Gastroesophageal sphincter (tissue), 4 donors: ENCODE measurements around the gene BRWD1. TPM values are rescaled to one million over a fixed set of nuclear protein-coding genes. Genes with fewer than 3 reads are reported as not detected.

Experiments
- ATAC-seq: fragments of 150-250 bp; one replicate; pipeline ENCODE4 v1.9.1; 2016; ENCODE audit warnings: mild to moderate bottlenecking, moderate library complexity
- H3K27ac ChIP-seq, 4 donors: fragments of 200-600 bp; sonication (generic) in 3 of 4; 1 replicate in 3 of 4; 2 replicates in 1 of 4; pipeline ENCODE4 v1.5.1; 2016 to 2019
- H3K27me3 ChIP-seq: fragments of 200-600 bp; sonication (generic); one replicate; pipeline ENCODE4 v1.5.1; 2019
- H3K36me3 ChIP-seq, 2 donors: fragments of 200-600 bp; sonication (generic); one replicate each; pipeline ENCODE4 v1.5.1; 2019; ENCODE audit warnings: control low read depth in 1 of 2
- H3K4me1 ChIP-seq, 3 donors: fragments of 200-600 bp; sonication (generic); 1 replicate in 2 of 3; 2 replicates in 1 of 3; pipeline ENCODE4 v1.5.1; 2016 to 2019; ENCODE audit warnings: control low read depth in 2 of 3
- H3K4me3 ChIP-seq, 2 donors: fragments of 200-600 bp; sonication (generic); one replicate each; pipeline ENCODE4 v1.5.1; 2019; ENCODE audit warnings: mild to moderate bottlenecking in 1 of 2, moderate library complexity in 1 of 2
- H3K9me3 ChIP-seq, 3 donors: fragments of 200-600 bp; sonication (generic); one replicate each; pipeline ENCODE4 v1.5.1; 2017 to 2019; ENCODE audit warnings: control low read depth in 2 of 3
- CTCF ChIP-seq, 4 experiments: fragments of 200-600 bp in 2 of 4; fragments of 450-650 bp in 2 of 4; sonication (generic) in 1 of 4; IDR thresholded peaks; one replicate each; pipeline ENCODE4 v1.5.1; 2017 to 2019; ENCODE audit warnings: antibody characterized with exemption in 4 of 4, mild to moderate bottlenecking in 2 of 4, moderate library complexity in 2 of 4
- EP300 ChIP-seq: sonication (generic); formaldehyde crosslinking; IDR thresholded peaks from one replicate; pipeline ENCODE4 v1.6.1; 2017; ENCODE audit warnings: antibody characterized with exemption, mild to moderate bottlenecking
- POLR2A ChIP-seq, 2 donors: fragments of 450-650 bp; IDR thresholded peaks; one replicate each; pipeline ENCODE4 v1.6.1; 2017; ENCODE audit warnings: antibody characterized with exemption in 2 of 2, mild to moderate bottlenecking in 2 of 2, moderate library complexity in 1 of 2
- POLR2AphosphoS5 ChIP-seq: sonication (generic); formaldehyde crosslinking; IDR thresholded peaks from one replicate; pipeline ENCODE4 v1.6.1; 2017; ENCODE audit warnings: antibody characterized with exemption
- WGBS, 2 donors: methylation state at CpG; one replicate each; pipeline ENCODE4 v1.1.5; 2018; ENCODE audit warnings: low coverage in 1 of 2; 5-methylcytosine and 5-hydroxymethylcytosine counted together
- total RNA-seq, 4 donors: library from RNA; depleted of rRNA; stranded (reverse); fragments of >200 nt; gene quantifications; one replicate each; pipeline ENCODE4 v1.1.0, GENCODE V29; 2016

BRWD1 gene
- total RNA-seq, 4 donors from 2014 or later: 60.0 to 132 (median 71.2) TPM

DNA sequence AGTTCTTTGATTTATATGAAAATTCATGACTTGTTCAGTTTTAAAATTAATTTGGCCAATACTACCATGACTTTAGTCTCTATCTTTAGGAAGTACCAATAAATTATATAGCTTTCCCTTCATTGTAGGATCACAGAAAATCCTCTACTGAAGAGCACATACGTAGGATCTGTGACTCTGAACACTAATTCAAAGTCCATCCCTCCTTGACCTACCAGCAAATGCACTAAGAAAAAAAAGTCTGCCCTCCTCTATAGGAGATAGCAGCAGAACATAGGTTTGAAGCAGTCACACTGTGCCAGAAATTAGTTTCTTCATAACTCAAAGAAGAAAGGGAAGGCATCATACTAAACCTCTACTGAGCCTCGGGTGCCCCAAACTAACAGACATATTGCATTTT, 16.5 kb downstream of the BRWD1 start:
- Histone ChIP-seq H3K36me3 (peaks cover 0 to 78% of the 10 kb centered on the region in 2 donors), H3K27ac (no peak overlapping the region), H3K9me3 (peaks cover 0 to 12% (median 0%) of the 10 kb centered on the region in 3 donors), H3K4me1 (peaks cover 0 to 31% (median 3%) of the 10 kb centered on the region in 3 donors), H3K27me3 (no peaks in the 10 kb centered on the region), H3K4me3 (no peak overlapping the region)
- no peak for ATAC-seq
- TF ChIP-seq CTCF (IDR thresholded peaks at IDR 0.05): no peak
- TF ChIP-seq POLR2AphosphoS5: no peak
- TF ChIP-seq POLR2A (IDR thresholded peaks at IDR 0.05): no peak
- no peak for TF ChIP-seq EP300
- 73 to 86% methylated on average over 2 of the region's 2 CpGs for WGBS, 2 donors

DNA sequence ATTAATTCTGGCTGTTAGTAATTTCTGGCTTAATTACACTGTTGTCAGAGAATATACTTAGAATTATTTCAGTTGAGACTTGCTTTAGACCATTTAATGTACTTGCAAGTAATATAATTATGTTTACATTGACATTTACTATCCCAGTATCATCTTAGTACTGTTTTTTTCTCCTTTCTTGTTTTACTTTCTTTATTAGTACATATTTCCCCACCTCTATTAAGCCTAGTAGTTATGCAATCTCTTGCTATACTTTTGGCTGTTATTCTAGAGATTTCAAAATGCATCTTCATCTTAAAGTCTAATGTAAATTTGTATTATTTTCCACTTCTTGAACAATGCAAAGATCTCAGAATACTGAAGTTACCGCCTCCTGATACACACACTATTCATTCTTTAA, 24.4 kb downstream of the BRWD1 start:
- Histone ChIP-seq H3K9me3 (no peaks in the 10 kb centered on the region), H3K27me3 (no peaks in the 10 kb centered on the region), H3K27ac (no peak overlapping the region), H3K36me3 (peaks cover 0 to 94% of the 10 kb centered on the region in 2 donors), H3K4me1 (peaks cover 0 to 5% (median 0%) of the 10 kb centered on the region in 3 donors), H3K4me3 (no peak overlapping the region)
- TF ChIP-seq POLR2AphosphoS5 (no peak), EP300 (no peak), POLR2A (IDR thresholded peaks at IDR 0.05) (no peak)
- 86 to 100% methylated on average over 1 of the region's 1 CpG for WGBS, 2 donors
- no peak for ATAC-seq

GRCh38 chr21:39282911-39283310, 30.5 kb downstream of the BRWD1 start:
- WGBS, 2 donors: 73 to 82% methylated on average over 3 to 6 of the region's 6 CpGs
- TF ChIP-seq POLR2A (IDR thresholded peaks at IDR 0.05) (no peak), CTCF (IDR thresholded peaks at IDR 0.05) (no peak), EP300 (no peak), POLR2AphosphoS5 (no peak)
- ATAC-seq: no peak
- Histone ChIP-seq H3K4me1 (no peaks in the 10 kb centered on the region), H3K4me3 (no peak overlapping the region), H3K36me3 (peaks cover 0 to 70% of the 10 kb centered on the region in 2 donors), H3K9me3 (no peaks in the 10 kb centered on the region), H3K27ac (no peak overlapping the region), H3K27me3 (no peaks in the 10 kb centered on the region)

- H3K4me3 ChIP-seq: no peak overlapping the region
- ATAC-seq: no peak
- H3K36me3 ChIP-seq: peaks cover 0 to 66% of the 10 kb centered on the region in 2 donors
- H3K4me1 ChIP-seq: no peaks in the 10 kb centered on the region
- H3K27me3 ChIP-seq: no peaks in the 10 kb centered on the region
- no peak overlapping the region for H3K27ac ChIP-seq
- WGBS, 2 donors: 83 to 84% methylated on average over 6 of the region's 6 CpGs
- TF ChIP-seq POLR2AphosphoS5: no peak
- no peak for TF ChIP-seq POLR2A (IDR thresholded peaks at IDR 0.05)
- TF ChIP-seq EP300: no peak
- TF ChIP-seq CTCF (IDR thresholded peaks at IDR 0.05): no peak
- H3K9me3 ChIP-seq: no peaks in the 10 kb centered on the region
Measured at GRCh38 chr21:39281853-39282252, 31.6 kb downstream of the BRWD1 start.

GRCh38 chr21:39281207-39281606, 32.2 kb downstream of the BRWD1 start:
- WGBS, 2 donors: 89 to 90% methylated on average over 8 of the region's 8 CpGs
- ATAC-seq: no peak

More at GRCh38 chr21:39281207-39281606, 32.2 kb downstream of the BRWD1 start:
- TF ChIP-seq POLR2A (IDR thresholded peaks at IDR 0.05): no peak
- TF ChIP-seq CTCF (IDR thresholded peaks at IDR 0.05): no peak
- Histone ChIP-seq H3K36me3 (peaks cover 0 to 62% of the 10 kb centered on the region in 2 donors), H3K4me1 (no peaks in the 10 kb centered on the region), H3K4me3 (no peak overlapping the region), H3K27me3 (no peaks in the 10 kb centered on the region), H3K27ac (no peak overlapping the region), H3K9me3 (no peaks in the 10 kb centered on the region)
